NCI-H2171 (cell line): ENCODE results near the gene A2M.

ENCODE experiments used
- DNase-seq: peaks from one replicate; lab custom pipeline; 2025; lab: John Stamatoyannopoulos, UW

A2M gene

DNA sequence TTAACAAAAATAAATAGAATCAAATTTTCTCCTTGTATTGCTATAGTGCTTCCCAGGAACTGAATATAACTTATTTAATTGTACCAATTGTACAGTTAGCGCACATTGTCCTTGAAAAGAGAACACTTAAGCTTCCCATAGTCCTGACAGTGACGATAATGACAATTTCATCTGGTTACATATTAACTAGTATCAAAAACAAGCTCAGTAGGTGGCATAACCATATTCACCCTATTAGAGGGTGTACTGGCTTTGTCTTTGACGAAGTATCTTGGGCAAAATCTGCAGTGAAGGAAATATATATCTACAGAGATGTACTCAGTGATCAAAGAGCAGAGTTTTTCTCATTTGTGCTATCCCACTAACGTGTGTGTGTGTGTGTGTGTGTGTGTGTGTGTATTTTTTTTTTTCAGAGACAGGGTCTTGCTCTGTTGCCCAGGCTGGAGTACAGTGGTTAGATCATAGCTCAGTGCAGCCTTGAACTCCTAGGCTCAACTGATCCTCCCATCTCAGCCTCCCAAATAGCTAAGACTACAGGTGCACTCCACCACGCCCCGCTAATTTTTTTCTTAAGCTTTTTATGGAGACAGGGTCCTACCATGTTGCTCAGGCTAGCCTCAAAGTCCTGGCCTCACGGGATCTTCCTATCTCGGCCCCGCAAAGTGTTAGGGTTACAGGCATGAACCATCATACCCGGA is 4.9 kb upstream of the A2M start:
- no peak for DNase-seq

DNA sequence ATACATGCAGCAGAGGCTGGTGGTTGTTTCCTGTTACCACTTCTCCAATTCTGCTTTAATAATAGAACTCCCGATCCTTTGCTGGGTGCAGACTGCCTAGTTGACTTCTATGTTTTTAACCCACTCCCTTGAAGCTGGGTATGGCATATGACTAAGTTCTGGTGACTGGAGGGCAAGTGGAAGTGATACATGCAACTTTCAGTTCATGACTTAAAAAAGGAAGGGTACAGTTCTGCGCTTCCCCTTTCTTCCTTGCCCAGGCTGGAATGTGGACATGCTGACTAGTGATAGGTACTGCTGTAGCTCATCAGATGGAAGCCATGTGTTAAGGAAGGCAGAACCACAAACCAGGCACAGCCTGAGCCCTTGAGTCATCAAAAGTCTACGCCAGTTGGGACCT is 2.4 kb upstream of the A2M start:
- DNase-seq: no peak

DNA sequence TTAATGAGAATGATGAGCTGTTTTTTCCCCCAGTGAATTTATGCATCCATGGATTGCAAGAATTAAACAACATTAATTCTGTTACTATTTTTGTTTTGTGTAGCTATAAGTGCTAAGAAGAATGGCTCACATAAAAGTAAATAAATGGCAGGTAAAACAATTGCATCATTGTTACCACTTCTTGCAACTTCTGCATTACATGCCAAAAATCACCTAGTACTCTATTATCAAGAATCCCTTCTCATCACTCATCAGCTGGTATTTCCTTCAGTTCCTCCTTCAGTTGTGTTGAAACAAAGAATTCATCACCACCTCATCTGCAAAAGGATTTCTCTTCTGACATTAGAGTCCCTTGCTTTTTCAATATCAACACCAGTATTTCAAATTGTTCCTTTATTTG is 773 bp downstream of the A2M start:
- no peak for DNase-seq

- DNase-seq: no peak
Measured at GRCh38 chr12:9113987-9114309, 1.8 kb downstream of the A2M start.

DNA sequence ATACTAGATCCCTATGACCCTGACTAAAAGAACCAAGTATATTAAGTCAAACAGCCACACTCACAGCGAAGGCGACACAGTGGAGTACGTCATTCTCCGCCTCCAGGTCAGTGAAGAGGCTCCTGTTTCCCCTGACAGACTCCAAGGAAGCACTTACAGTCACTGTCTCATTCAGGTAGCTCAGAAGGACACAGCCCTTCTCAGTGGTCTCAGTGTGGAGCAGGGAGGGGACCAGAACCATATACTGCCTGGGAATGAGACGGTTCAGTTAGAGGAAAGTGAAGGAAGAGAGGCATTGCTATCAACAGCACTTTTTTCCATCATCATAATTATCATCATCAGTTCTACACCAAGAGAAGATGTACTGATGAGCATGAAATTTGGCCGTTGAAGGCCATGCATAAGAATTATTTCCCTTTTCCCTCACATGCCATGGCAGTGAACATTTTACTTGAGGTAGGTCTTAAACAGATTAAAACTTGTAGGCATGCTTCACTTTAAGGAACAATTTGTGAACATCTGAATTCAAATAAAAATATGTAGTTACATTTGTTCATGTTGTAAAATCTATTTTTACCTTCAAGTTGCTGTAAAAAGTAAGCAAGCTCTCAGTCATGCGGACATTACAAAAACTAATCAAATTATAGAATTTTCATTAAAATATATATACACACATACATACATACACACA is 2.3 kb downstream of the A2M start:
- DNase-seq: no peak

- no peak for DNase-seq
Measured at GRCh38 chr12:9112076-9112853, 3.5 kb downstream of the A2M start.

- DNase-seq: no peak
Measured at GRCh38 chr12:9111525-9111924, 4.2 kb downstream of the A2M start.

DNA sequence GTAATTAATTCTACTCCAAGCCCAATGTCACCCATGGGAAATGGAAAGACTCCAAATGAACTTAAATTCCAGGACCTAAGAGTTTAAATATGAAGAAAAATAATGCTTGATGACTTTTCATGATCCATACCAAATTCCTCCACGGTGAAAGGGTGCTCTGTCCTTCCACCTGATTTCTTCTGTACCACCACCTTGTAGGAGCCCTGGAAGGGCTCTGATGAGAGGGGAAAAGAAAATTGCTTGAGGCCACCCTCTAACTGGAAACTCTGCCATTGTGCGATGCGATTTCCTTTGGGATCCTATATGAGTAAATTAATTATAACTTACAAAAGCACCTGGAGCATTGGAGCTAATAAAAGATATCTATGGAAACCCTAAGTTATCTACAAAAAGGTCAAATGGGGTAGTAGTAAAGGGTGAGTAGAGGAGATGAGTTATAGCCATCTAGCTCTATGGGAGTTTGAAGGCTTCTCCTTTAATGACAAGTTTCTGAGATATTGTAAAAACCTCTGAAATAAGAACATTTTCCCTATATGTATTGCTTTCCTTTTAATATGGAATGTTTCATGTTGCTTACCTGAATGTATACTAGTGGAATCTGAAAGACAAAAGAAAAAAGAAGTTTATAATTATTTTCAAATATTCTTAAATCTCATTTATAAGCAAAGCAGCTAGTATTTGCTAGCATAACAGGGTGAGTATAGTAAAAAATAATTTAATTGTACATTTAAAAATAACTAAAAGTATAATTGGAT is 5.8 kb downstream of the A2M start:
- DNase-seq: no peak

DNA sequence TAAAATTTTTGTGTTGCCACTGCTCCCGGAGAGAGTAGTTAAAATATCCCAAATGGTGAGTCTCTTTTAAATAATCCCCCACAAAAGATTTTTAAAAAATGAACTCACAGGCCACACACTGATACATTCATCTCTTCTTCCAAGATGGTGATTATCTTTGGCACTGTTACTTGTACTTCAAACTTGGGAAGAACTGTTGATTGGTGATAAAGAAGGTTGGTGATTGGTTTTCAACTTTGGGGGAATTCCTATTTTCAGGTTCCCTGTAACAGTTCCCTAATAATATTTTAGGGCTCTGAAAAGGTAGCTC is 6.6 kb downstream of the A2M start:
- DNase-seq: no peak

DNA sequence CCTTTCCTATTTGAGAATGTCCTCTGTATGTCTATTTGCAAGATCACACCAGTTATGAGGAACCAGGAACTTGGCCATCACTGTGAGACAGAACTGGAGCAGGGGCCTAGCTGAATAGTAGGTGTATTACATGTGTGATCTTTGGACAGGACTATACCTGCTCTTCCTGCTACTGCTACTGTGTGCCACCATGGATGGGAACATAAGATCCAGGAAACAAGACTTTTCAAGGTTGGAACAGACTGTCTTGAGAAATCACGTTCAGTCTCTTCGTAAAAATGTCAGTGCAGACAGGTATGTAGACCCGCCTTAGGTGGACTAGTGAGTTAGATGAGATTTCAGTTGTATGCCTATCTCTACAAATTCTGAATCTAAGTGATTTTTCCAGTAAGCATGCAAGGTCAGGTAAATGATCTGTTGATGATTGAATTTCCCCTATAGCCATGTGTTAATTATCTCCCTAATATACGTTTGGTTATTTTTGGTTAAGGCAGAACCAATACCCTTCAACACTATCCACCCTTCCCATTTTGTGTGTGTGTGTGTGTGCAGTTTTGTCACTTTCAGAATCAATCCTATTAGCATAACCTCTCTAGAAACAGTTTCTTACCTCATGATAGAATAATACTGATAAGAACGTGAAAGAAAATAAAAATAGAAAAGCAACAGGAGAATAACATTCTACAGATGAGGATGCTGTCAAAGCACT is 7.1 kb downstream of the A2M start:
- DNase-seq: no peak

- DNase-seq: no peak
Measured at GRCh38 chr12:9107542-9107873, 8.2 kb downstream of the A2M start.

GRCh38 chr12:9106610-9107541 is 8.8 kb downstream of the A2M start:
- DNase-seq: no peak

DNA sequence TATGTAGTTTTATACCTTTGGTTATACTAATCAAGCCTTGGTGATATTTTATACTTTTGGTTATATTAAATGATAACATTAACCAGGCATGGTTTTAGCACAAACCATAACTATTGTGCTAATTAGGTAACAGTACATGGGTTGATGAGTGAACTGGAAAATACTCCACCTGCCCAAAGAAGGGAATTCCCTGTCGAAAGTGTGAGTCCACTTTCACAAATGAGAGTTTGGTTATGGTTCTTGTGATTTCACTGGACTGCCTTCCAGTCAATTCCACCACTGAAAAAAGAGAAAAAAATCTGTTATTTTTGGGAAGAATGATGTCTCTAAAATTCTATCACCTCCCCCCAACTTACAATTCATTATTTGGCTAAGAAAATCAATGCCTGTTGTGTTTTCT is 9.7 kb downstream of the A2M start:
- no peak for DNase-seq

GRCh38 chr12:9104767-9105423 is 10.8 kb downstream of the A2M start:
- no peak for DNase-seq

GRCh38 chr12:9104087-9104486 is 11.6 kb downstream of the A2M start:
- no peak for DNase-seq

GRCh38 chr12:9103050-9103849 is 12.5 kb downstream of the A2M start:
- no peak for DNase-seq

- DNase-seq: no peak
Measured at GRCh38 chr12:9101018-9101687, 14.6 kb downstream of the A2M start.

DNA sequence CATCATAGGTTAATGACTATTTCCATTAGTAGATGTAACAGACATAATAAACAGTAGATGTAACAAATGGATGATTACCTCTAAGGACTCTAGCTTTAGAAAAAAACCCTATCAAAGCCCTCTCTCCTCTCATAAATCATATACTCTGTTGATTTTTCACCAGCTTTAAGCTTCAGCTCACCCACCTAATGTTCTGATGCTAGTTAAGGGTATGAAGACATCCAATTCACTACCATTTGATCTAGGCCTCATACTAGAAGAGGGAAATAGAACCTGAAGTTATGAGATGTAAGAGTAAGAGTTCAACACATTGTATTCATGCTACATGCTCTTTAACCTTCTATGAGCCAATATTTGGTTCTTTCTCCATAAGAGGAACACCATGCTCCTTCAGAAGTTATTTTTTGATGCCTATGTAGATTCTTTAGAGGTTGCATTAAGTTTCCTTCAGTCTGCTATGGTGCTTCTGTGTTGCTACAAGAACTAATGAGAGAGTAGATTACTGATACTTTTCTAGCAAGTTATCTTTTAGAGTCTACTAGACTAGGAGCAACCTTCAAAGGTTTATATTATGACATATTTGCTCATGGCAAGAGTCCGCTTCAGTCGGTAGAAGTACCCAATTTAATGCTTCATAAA is 16.0 kb downstream of the A2M start:
- DNase-seq: no peak
